Measurements from ENCODE around the gene CDCA7L.

GRCh38 chr7:21869785-21870402 lies 75.8 kb downstream of the CDCA7L start:
- TF ChIP-seq POLR2A (IDR thresholded peaks at IDR 0.05): no peak
- no peak for TF ChIP-seq CTCF (IDR thresholded peaks at IDR 0.05)
